ENCODE measurements around the gene PIBF1.
"Not testable (repeated sequence)": the region's sequence is repeated elsewhere in the genome, so short reads cannot be mapped to it uniquely, and the experiment has no call there.

Gene PIBF1, protein sequence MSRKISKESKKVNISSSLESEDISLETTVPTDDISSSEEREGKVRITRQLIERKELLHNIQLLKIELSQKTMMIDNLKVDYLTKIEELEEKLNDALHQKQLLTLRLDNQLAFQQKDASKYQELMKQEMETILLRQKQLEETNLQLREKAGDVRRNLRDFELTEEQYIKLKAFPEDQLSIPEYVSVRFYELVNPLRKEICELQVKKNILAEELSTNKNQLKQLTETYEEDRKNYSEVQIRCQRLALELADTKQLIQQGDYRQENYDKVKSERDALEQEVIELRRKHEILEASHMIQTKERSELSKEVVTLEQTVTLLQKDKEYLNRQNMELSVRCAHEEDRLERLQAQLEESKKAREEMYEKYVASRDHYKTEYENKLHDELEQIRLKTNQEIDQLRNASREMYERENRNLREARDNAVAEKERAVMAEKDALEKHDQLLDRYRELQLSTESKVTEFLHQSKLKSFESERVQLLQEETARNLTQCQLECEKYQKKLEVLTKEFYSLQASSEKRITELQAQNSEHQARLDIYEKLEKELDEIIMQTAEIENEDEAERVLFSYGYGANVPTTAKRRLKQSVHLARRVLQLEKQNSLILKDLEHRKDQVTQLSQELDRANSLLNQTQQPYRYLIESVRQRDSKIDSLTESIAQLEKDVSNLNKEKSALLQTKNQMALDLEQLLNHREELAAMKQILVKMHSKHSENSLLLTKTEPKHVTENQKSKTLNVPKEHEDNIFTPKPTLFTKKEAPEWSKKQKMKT

DNA sequence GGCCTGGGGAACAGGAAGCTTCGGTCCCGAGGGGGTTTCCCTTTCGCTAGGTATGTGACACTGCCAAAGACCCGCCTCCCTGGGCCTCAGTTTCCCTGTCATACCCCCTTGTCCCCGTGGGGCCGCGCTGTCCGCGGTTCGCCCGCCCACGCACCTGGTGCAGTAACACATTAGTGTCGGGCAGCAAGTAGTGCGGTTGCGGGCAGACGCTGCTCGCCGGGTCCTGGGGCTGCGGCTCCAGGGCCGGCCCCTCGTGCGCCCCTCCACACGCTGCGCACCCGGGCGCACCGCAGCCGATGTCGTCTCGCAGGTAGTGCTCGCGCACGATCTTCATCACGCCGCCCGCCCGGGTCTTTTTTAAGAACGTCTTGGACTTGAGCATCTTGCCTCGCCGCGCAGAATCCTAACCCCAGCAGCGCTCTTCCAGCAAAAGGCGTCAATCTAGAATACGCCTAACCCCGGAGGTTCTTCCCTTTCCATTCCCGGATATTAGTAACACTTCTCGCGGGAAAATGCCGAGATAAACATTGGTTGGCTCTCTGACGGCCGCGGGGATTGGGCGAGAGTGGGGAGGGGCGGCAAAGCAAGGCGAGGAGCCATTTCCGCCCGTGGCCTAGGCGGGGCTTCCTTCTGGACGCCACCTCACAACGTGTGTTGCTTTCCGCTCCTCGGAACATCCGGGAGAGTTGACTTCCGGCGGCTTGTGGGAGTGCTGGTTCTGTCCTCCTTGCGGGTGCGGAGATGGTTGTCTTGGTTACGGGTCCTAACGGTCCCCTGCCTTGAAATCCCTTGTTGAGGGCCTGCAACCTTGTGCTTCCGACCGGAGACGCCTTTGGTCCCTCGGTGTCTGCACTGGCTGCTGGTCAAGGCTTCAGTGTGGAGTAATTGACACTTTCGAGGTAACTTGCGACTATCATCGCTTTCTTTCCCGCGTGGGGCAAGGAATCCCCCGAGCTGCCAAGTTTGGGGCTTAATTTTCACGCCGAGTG is at the start of gene PIBF1, which contains the start of gene DIS3:
TSS of gene PIBF1 (plus strand) at position 683 of the 989 bp plus-strand sequence. CDS start 1,337 bp downstream, outside the sequence.
TSS of gene DIS3 (minus strand) at position 450 of the 989 bp plus-strand sequence. CDS start at position 382, 68 bp downstream.
- peak; percentile 95 for DNase-seq (ENCODE audit: low spot score)

- no peak for DNase-seq (ENCODE audit: low spot score)
Observed at GRCh38 chr13:72737033-72737432, 44.9 kb upstream of the PIBF1 start.

GRCh38 chr13:72740015-72740414 is 41.9 kb upstream of the PIBF1 start:
- DNase-seq (ENCODE audit: low spot score) = no peak

GRCh38 chr13:72745260-72745659 is 36.7 kb upstream of the PIBF1 start:
- DNase-seq (ENCODE audit: low spot score) = no peak

- DNase-seq (ENCODE audit: low spot score) = no peak
Observed at GRCh38 chr13:72751220-72751619, 30.7 kb upstream of the PIBF1 start.

GRCh38 chr13:72754111-72754510 is 27.8 kb upstream of the PIBF1 start:
- DNase-seq (ENCODE audit: low spot score) = no peak

- DNase-seq (ENCODE audit: low spot score) = no peak
Observed at GRCh38 chr13:72757792-72758535, 24.0 kb upstream of the PIBF1 start.

DNA sequence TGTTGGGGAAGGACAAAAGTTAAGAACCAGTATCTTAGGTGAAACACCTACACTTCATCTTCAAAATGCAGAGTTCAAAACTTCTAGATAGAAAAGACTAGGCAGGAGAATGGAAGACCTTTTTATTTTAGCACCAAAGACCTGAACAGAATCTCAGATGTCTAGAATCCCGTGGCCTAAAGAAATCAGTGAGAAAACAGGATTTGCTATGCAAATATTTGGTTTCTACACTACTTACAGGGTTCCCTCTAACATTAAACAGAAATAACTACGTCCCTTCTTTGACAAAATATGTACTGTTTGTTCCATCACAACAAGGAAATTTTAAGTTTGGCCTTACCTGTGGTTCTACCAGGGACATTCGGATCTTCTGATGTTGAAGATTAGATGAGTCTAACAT is 21.7 kb upstream of the PIBF1 start:
- no peak for DNase-seq (ENCODE audit: low spot score)

GRCh38 chr13:72763411-72763810 is 18.5 kb upstream of the PIBF1 start:
- no peak for DNase-seq (ENCODE audit: low spot score)

GRCh38 chr13:72774019-72774418 is 7.9 kb upstream of the PIBF1 start:
- no peak for DNase-seq (ENCODE audit: low spot score)

DNA sequence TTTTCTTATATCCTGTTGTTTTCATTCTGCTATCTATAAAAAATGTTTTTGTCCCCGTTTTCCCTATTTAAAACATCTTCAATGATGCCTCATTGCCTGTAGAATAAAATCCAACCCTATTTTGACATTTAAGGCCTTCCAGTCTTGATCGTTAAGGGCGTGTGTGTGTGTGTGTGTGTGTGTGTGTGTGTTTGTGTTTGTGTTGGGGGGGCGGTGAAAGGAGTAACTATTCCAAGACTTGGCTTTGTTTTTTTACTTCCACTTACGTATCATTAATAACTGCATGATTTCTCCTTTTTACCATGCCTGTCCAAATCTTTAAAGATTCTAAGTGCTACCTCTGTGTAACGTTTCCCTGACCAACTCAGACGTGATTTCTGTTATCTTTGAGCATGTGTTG is 784 bp downstream of the PIBF1 start:
- peak; percentile 19 for DNase-seq (ENCODE audit: low spot score)

GRCh38 chr13:72784679-72785078 is 2.7 kb downstream of the PIBF1 start:
- not testable (repeated sequence) for DNase-seq (ENCODE audit: low spot score)

- no peak for DNase-seq (ENCODE audit: low spot score)
Observed at GRCh38 chr13:72788831-72789230, 6.9 kb downstream of the PIBF1 start.

GRCh38 chr13:72792640-72793039 is 10.7 kb downstream of the PIBF1 start:
- DNase-seq (ENCODE audit: low spot score) = no peak

DNA sequence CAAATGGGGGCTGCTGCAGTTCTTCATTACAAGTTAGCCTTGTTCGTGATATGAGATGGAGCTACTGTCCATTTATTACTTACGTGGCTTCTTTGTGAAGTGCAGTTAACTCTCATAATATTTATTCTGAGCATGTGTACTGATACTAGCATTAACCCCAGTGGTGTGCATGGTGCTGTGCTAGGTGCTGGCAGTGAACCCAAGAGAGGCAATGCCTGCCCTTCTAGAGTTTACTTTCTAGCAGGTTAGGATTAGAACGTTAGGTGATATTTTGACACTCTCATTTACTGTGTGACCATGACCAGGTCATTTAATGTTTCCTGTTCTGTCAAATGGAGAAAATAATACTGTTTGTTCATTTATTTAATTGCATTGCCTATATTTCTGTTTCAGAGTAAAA is 16.9 kb downstream of the PIBF1 start:
- DNase-seq (ENCODE audit: low spot score) = no peak

GRCh38 chr13:72804301-72804700 is 22.4 kb downstream of the PIBF1 start:
- DNase-seq (ENCODE audit: low spot score) = no peak

GRCh38 chr13:72805676-72806346 is 23.9 kb downstream of the PIBF1 start:
- no peak for DNase-seq (ENCODE audit: low spot score)

DNA sequence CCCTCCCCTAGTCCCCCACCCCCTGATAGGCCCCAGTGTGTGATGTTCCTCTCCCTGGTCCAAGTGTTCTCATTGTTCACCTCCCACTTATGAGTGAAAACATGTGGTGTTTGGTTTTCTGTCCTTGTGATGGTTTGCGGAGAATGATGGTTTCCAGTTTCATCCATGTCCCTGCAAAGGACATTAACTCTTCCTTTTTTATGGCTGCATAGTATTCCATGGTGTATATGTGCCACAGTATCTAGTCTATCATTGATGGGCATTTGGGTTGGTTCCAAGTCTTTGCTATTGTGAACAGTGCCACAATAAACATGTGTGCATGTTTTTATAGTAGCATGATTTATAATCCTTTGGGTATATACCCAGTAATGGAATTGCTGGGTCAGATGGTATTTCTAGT is 24.6 kb downstream of the PIBF1 start:
- not testable (repeated sequence) for DNase-seq (ENCODE audit: low spot score)

DNA sequence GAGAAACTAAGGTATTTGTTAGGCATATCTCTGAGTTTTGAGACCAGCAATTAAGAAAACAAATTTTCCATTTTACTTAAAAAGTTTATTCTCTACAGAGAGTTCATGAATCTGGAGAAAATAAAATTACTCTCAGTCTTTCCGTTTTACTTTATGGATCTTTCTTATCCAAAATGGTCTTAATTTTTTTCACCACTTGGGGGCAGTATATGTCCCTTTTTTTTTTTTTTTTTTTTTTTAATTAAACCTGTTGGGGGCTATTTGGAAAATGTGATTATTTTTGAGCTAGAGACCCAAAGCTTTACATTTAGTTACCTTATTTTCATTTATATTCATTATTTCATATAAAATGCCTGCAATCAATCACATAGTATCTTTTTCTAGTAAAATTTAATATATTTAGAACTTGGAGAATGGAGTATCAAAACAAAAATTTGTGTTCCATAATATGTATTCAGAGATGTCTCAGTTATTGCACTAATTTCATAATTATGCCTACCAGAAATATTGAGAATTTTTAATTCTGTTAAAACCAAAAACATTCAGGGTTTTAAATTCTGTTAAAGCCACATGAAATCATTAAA is 27.1 kb downstream of the PIBF1 start:
- no peak for DNase-seq (ENCODE audit: low spot score)

Measured in CD4-positive, alpha-beta T cell treated with Interleukin-15 for 4 hours (primary cell).